Muscle of arm (tissue), 12 donors: ENCODE data around the gene SCAI. TPM values are rescaled to one million over a fixed set of nuclear protein-coding genes. Genes with fewer than 3 reads are reported as not detected.
"Not testable (repeated sequence)": the region's sequence is repeated elsewhere in the genome, so short reads cannot be mapped to it uniquely, and the experiment has no call there.

Source experiments
- DNase-seq: peaks from one replicate; pipeline ENCODE4 v3.0.0-alpha.2; 2013
- polyA plus RNA-seq, 12 donors: library from polyadenylated mRNA; unstranded; fragments of 120-200 nt; gene quantifications; one replicate each; pipeline ENCODE4 v1.2.1, GENCODE V29; 2013; ENCODE audit not compliant: insufficient read length in 12 of 12

SCAI gene
- polyA plus RNA-seq, 12 donors: 6.8 to 14.1 (median 10.4) TPM; not detected in 1

GRCh38 chr9:124947727-124948391, 195.5 kb downstream of the SCAI start:
- no peak for DNase-seq

- no peak for DNase-seq
Observed at GRCh38 chr9:124946167-124946566, 197.2 kb downstream of the SCAI start.

- DNase-seq: peak; percentile 63
Observed at GRCh38 chr9:124941679-124942561, 201.4 kb downstream of the SCAI start.

- peak; percentile 96 for DNase-seq
Observed at GRCh38 chr9:124940894-124941678, 202.2 kb downstream of the SCAI start, which contains the start of gene GOLGA1. Gene GOLGA1, minus strand, starts transcription at chr9:124941083. Its CDS starts 2,372 bp downstream, at chr9:124938711.

- no peak for DNase-seq
Observed at GRCh38 chr9:124940521-124940893, 202.8 kb downstream of the SCAI start.

GRCh38 chr9:124939944-124940343, 203.4 kb downstream of the SCAI start:
- no peak for DNase-seq

GRCh38 chr9:124934290-124934689, 209.0 kb downstream of the SCAI start:
- no peak for DNase-seq

GRCh38 chr9:124932333-124932732, 211.0 kb downstream of the SCAI start:
- no peak for DNase-seq

- no peak for DNase-seq
Observed at GRCh38 chr9:124929464-124929863, 213.9 kb downstream of the SCAI start.

GRCh38 chr9:124928116-124928515, 215.2 kb downstream of the SCAI start:
- no peak for DNase-seq

GRCh38 chr9:124920394-124920793, 222.9 kb downstream of the SCAI start:
- not testable (repeated sequence) for DNase-seq

GRCh38 chr9:124914753-124915405, 228.4 kb downstream of the SCAI start:
- DNase-seq: no peak

- DNase-seq: no peak
Observed at GRCh38 chr9:124913378-124913777, 229.9 kb downstream of the SCAI start.

GRCh38 chr9:124911766-124912165, 231.6 kb downstream of the SCAI start:
- no peak for DNase-seq

GRCh38 chr9:124908098-124908497, 235.2 kb downstream of the SCAI start:
- DNase-seq: no peak

- no peak for DNase-seq
Observed at GRCh38 chr9:124906966-124907365, 236.4 kb downstream of the SCAI start.

GRCh38 chr9:124899845-124900244, 243.5 kb downstream of the SCAI start:
- no peak for DNase-seq

GRCh38 chr9:124897570-124898460, 245.5 kb downstream of the SCAI start:
- no peak for DNase-seq

- DNase-seq: no peak
Observed at GRCh38 chr9:124894741-124895170, 248.6 kb downstream of the SCAI start.

- no peak for DNase-seq
Observed at GRCh38 chr9:124894035-124894740, 249.1 kb downstream of the SCAI start.
